ENCODE results near the gene CTTNBP2. TPM values are rescaled to one million over a fixed set of nuclear protein-coding genes. Genes with fewer than 3 reads are reported as not detected.

Gene CTTNBP2
- total and polyA plus RNA-seq, 2 donors (not counting 1 experiment from before 2014, with no cell fraction given): 0.04 to 0.27 TPM

GRCh38 chr7:117892821-117893220, 19.6 kb upstream of the CTTNBP2 start:
- ChIA-PET POLR2A (no interaction called here), CTCF (interaction anchor here (0.9 kb wide), 1 partner anchor 9 kb away, joined by 3 read pairs; no protein-coding TSS in a partner anchor)
- Histone ChIP-seq H3K4me1 (ENCODE audit: control insufficient read depth in 2 of 2, insufficient read depth in 2 of 2, low read length in 2 of 2) (no peaks in the 10 kb centered on the region), H3K4me2 (replicated peaks; ENCODE audit: low read depth, low read length, poor library complexity, severe bottlenecking) (no peak overlapping the region), H4K20me1 (ENCODE audit: control insufficient read depth, insufficient read depth, low read length, poor library complexity, severe bottlenecking) (no peaks in the 10 kb centered on the region), H3K9me3 (ENCODE audit: control extremely low read depth in 1 of 3, control insufficient read depth in 2 of 3, insufficient read depth in 1 of 3, low read length in 2 of 3) (no peaks in the 10 kb centered on the region), H3K27me3 (replicated peaks in 1 of 4; ENCODE audit: control extremely low read depth in 1 of 4, control insufficient read depth in 3 of 4, insufficient read depth in 4 of 4, low read length in 3 of 4) (no peaks in the 10 kb centered on the region), H3K4me3 (ENCODE audit: control extremely low read depth in 1 of 5, extremely low read depth in 1 of 5, insufficient read depth in 1 of 5, low read depth in 2 of 5, low read length in 4 of 5) (no peak overlapping the region), H3K79me2 (ENCODE audit: control insufficient read depth, insufficient read depth, low read length) (no peaks in the 10 kb centered on the region), H3K36me3 (replicated peaks in 1 of 2; ENCODE audit: control extremely low read depth in 1 of 2, control insufficient read depth in 1 of 2, extremely low read depth in 1 of 2, insufficient read depth in 2 of 2, low read length in 1 of 2) (no peaks in the 10 kb centered on the region), H2AFZ (ENCODE audit: insufficient read depth, low read depth, low read length, poor library complexity, severe bottlenecking) (no peak overlapping the region), H3K9ac (ENCODE audit: low read length) (no peak overlapping the region), H3K27ac (ENCODE audit: low read length in 2 of 2) (no peak overlapping the region)
- ATAC-seq (ENCODE audit: low read depth) (no peak), DNase-seq (no peak)
- TF ChIP-seq EZH2 (IDR thresholded peaks at IDR 0.05; ENCODE audit: borderline replicate concordance, insufficient read depth, low read depth, low read length, poor library complexity, severe bottlenecking) (no peak), CTCF (IDR thresholded peaks at IDR 0.05) (no peak)
- H3K4me3 Mint-ChIP-seq: no peak overlapping the region
- no peak overlapping the region for H3K27ac Mint-ChIP-seq
- intact Hi-C loops (cut with micrococcal nuclease): no loop called here
- no peaks in the 10 kb centered on the region for H3K4me1 Mint-ChIP-seq
- peaks cover 4% of the 10 kb centered on the region for H3K27me3 Mint-ChIP-seq
- 100% methylated on average over 1 of the region's 2 CpGs for WGBS (ENCODE audit: insufficient coverage)
- no peaks in the 10 kb centered on the region for H3K9me3 Mint-ChIP-seq (ENCODE audit: insufficient read depth)

GRCh38 chr7:117889611-117890010, 16.4 kb upstream of the CTTNBP2 start:
- ChIA-PET CTCF (no interaction called here), POLR2A (no interaction called here)
- H3K36me3 ChIP-seq (replicated peaks in 1 of 2; ENCODE audit: control extremely low read depth in 1 of 2, control insufficient read depth in 1 of 2, extremely low read depth in 1 of 2, insufficient read depth in 2 of 2, low read length in 1 of 2): no peaks in the 10 kb centered on the region
- no peak overlapping the region for H3K27ac ChIP-seq (ENCODE audit: low read length in 2 of 2)
- no peaks in the 10 kb centered on the region for H4K20me1 ChIP-seq (ENCODE audit: control insufficient read depth, insufficient read depth, low read length, poor library complexity, severe bottlenecking)
- no peaks in the 10 kb centered on the region for H3K79me2 ChIP-seq (ENCODE audit: control insufficient read depth, insufficient read depth, low read length)
- H3K4me2 ChIP-seq (replicated peaks; ENCODE audit: low read depth, low read length, poor library complexity, severe bottlenecking): no peak overlapping the region
- no peak overlapping the region for H3K9ac ChIP-seq (ENCODE audit: low read length)
- H2AFZ ChIP-seq (ENCODE audit: insufficient read depth, low read depth, low read length, poor library complexity, severe bottlenecking): no peak overlapping the region
- DNase-seq (no peak), ATAC-seq (ENCODE audit: low read depth) (no peak)
- H3K9me3 Mint-ChIP-seq (ENCODE audit: insufficient read depth): no peaks in the 10 kb centered on the region
- intact Hi-C loops (cut with micrococcal nuclease): no loop called here
- H3K27ac Mint-ChIP-seq: no peak overlapping the region
- no peak overlapping the region for H3K4me3 ChIP-seq (ENCODE audit: control extremely low read depth in 1 of 5, extremely low read depth in 1 of 5, insufficient read depth in 1 of 5, low read depth in 2 of 5, low read length in 4 of 5)
- H3K27me3 Mint-ChIP-seq: peaks cover 5% of the 10 kb centered on the region
- no peak overlapping the region for H3K4me3 Mint-ChIP-seq
- no peaks in the 10 kb centered on the region for H3K4me1 ChIP-seq (ENCODE audit: control insufficient read depth in 2 of 2, insufficient read depth in 2 of 2, low read length in 2 of 2)
- no peak for TF ChIP-seq EZH2 (IDR thresholded peaks at IDR 0.05; ENCODE audit: borderline replicate concordance, insufficient read depth, low read depth, low read length, poor library complexity, severe bottlenecking)
- no peak for TF ChIP-seq CTCF (IDR thresholded peaks at IDR 0.05)
- H3K27me3 ChIP-seq (replicated peaks in 1 of 4; ENCODE audit: control extremely low read depth in 1 of 4, control insufficient read depth in 3 of 4, insufficient read depth in 4 of 4, low read length in 3 of 4): no peaks in the 10 kb centered on the region
- H3K4me1 Mint-ChIP-seq: no peaks in the 10 kb centered on the region
- no peaks in the 10 kb centered on the region for H3K9me3 ChIP-seq (ENCODE audit: control extremely low read depth in 1 of 3, control insufficient read depth in 2 of 3, insufficient read depth in 1 of 3, low read length in 2 of 3)
